Right ventricle myocardium superior (tissue), 1 donor: ENCODE data around the gene CTNNA1. TPM values are rescaled to one million over a fixed set of nuclear protein-coding genes. Genes with fewer than 3 reads are reported as not detected.

Source experiments
- ATAC-seq: fragments of 200-7000 bp; cut with Tn5 transposase; one replicate; pipeline ENCODE4 v1.9.1; 2020; ENCODE audit warnings: mild to moderate bottlenecking; ENCODE audit not compliant: poor library complexity
- DNase-seq: peaks from one replicate; pipeline ENCODE4 v3.0.0-alpha.2; 2020
- intact Hi-C: fragments of 100-400 bp; cut with DNase I; formaldehyde crosslinking; loops from one replicate; pipeline ENCODE4 v1.11.2; 2022
- total RNA-seq: library from RNA; stranded (reverse); fragmentation: NEBNext Ultra II Directional; extraction: Animal tissue kit (Norgen Biotek cat#: 25700); gene quantifications from one replicate; pipeline ENCODE4 v1.2.1, GENCODE V29; 2021
- donor health status: DM: no; HTN: yes; CAD: no; lungs with severe emphysema.

CTNNA1 gene
- total RNA-seq, 1 donor from 2014 or later = 297 TPM

- ATAC-seq = peak; percentile 5
- DNase-seq = no peak
- intact Hi-C loops = no loop called here
These were observed 197.3 kb downstream of the CTNNA1 start for GRCh38 chr5:138950421-138951031.

- DNase-seq (no peak), ATAC-seq (no peak)
- intact Hi-C loops = no loop called here
These were observed 198.1 kb downstream of the CTNNA1 start for GRCh38 chr5:138951091-138951985.

GRCh38 chr5:138951986-138952735, 198.9 kb downstream of the CTNNA1 start:
- intact Hi-C loops = no loop called here
- DNase-seq (no peak), ATAC-seq (no peak)

- DNase-seq (no peak), ATAC-seq (peak; percentile 8)
- intact Hi-C loops = no loop called here
These were observed 199.7 kb downstream of the CTNNA1 start for GRCh38 chr5:138952962-138953361.

GRCh38 chr5:138953387-138954256, 200.4 kb downstream of the CTNNA1 start:
- intact Hi-C loops = no loop called here
- ATAC-seq = peak; percentile 94
- peak; percentile 94 for DNase-seq

GRCh38 chr5:138954257-138955012, 201.2 kb downstream of the CTNNA1 start:
- DNase-seq = no peak
- ATAC-seq = peak; percentile 9
- intact Hi-C loops = no loop called here

- no peak for ATAC-seq
These were observed 201.9 kb downstream of the CTNNA1 start for GRCh38 chr5:138955013-138955660.

GRCh38 chr5:138955671-138956295, 202.6 kb downstream of the CTNNA1 start:
- ATAC-seq (no peak), DNase-seq (no peak)
- intact Hi-C loops = no loop called here

More at GRCh38 chr5:138955013-138955660, 201.9 kb downstream of the CTNNA1 start:
- DNase-seq = peak; percentile 74
- intact Hi-C loops = no loop called here

GRCh38 chr5:138956801-138957200, 203.6 kb downstream of the CTNNA1 start:
- ATAC-seq = no peak
- no peak for DNase-seq
- intact Hi-C loops = no loop called here

- ATAC-seq (no peak), DNase-seq (no peak)
- intact Hi-C loops = no loop called here
These were observed 207.0 kb downstream of the CTNNA1 start for GRCh38 chr5:138960145-138960692.

- intact Hi-C loops = no loop called here
- DNase-seq = no peak
These were observed 208.0 kb downstream of the CTNNA1 start for GRCh38 chr5:138961221-138961620.

GRCh38 chr5:138961729-138962128, 208.5 kb downstream of the CTNNA1 start:
- intact Hi-C loops = no loop called here
- no peak for DNase-seq
- no peak for ATAC-seq

More at GRCh38 chr5:138961221-138961620, 208.0 kb downstream of the CTNNA1 start:
- ATAC-seq = no peak

- DNase-seq (no peak), ATAC-seq (no peak)
- intact Hi-C loops = no loop called here
These were observed 209.6 kb downstream of the CTNNA1 start for GRCh38 chr5:138962614-138963370.

GRCh38 chr5:138963763-138964371, 210.6 kb downstream of the CTNNA1 start:
- intact Hi-C loops = no loop called here
- DNase-seq (no peak), ATAC-seq (no peak)

GRCh38 chr5:138964647-138965201, 211.5 kb downstream of the CTNNA1 start:
- ATAC-seq (no peak), DNase-seq (no peak)
- intact Hi-C loops = no loop called here
